Spleen (tissue), 11 donors: ENCODE results near the gene RASEF. TPM values are rescaled to one million over a fixed set of nuclear protein-coding genes. Genes with fewer than 3 reads are reported as not detected.

ENCODE experiments used
- DNase-seq: peaks from one replicate; pipeline ENCODE4 v3.0.0-alpha.2; 2020
- H3K27ac ChIP-seq, 8 donors: fragments of 200-600 bp; sonication (generic) in 7 of 8; 1 replicate in 4 of 8; 2 replicates in 4 of 8; pipeline versions ENCODE4 v1.5.0 to v1.8.0; 2016 to 2021; ENCODE audit warnings: inconsistent platforms in 4 of 8, mild to moderate bottlenecking in 4 of 8, moderate library complexity in 1 of 8
- H3K27me3 ChIP-seq, 7 donors: fragments of 200-600 bp; sonication (generic) in 6 of 7; replicated peaks in 1 of 7; 1 replicate in 4 of 7; 2 replicates in 3 of 7; pipeline versions ENCODE4 v1.5.0 to v1.8.0; 2016 to 2021; ENCODE audit warnings: inconsistent platforms in 3 of 7, mild to moderate bottlenecking in 1 of 7
- H3K36me3 ChIP-seq, 6 donors: fragments of 200-600 bp; sonication (generic) in 5 of 6; 1 replicate in 4 of 6; 2 replicates in 2 of 6; pipeline versions ENCODE4 v1.5.0 to v1.8.0; 2016 to 2021; ENCODE audit warnings: inconsistent platforms in 2 of 6
- H3K4me1 ChIP-seq, 6 donors: fragments of 200-600 bp; sonication (generic) in 5 of 6; 1 replicate in 3 of 6; 2 replicates in 3 of 6; pipeline versions ENCODE4 v1.5.0 to v1.8.0; 2016 to 2021; ENCODE audit warnings: inconsistent platforms in 3 of 6
- H3K4me3 ChIP-seq, 8 donors: fragments of 200-600 bp; sonication (generic) in 7 of 8; 1 replicate in 4 of 8; 2 replicates in 4 of 8; pipeline versions ENCODE4 v1.5.0 to v1.8.0; 2016 to 2021; ENCODE audit warnings: inconsistent platforms in 4 of 8, mild to moderate bottlenecking in 4 of 8, moderate library complexity in 2 of 8
- H3K9me3 ChIP-seq, 8 donors: fragments of 200-600 bp; sonication (generic) in 7 of 8; 1 replicate in 4 of 8; 2 replicates in 4 of 8; pipeline versions ENCODE4 v1.5.0 to v1.8.0; 2016 to 2021; ENCODE audit warnings: inconsistent platforms in 4 of 8
- POLR2A ChIP-seq, 3 donors: fragments of 450-650 bp; IDR thresholded peaks; one replicate each; pipeline ENCODE4 v1.5.1; 2017; ENCODE audit warnings: antibody characterized with exemption in 3 of 3, mild to moderate bottlenecking in 1 of 3
- POLR2AphosphoS5 ChIP-seq, 3 donors: sonication (generic); formaldehyde crosslinking; IDR thresholded peaks; one replicate each; pipeline ENCODE4 v1.5.1; 2017; ENCODE audit warnings: antibody characterized with exemption in 3 of 3
- whole genome bisulfite sequencing, 5 donors: extraction: QIAGEN DNeasy Blood & Tissue Kit in 3 of 5; methylation state at CpG; one replicate each; pipeline versions ENCODE4 v1.1.5 to v1.1.7; 2013 to 2018; 5-methylcytosine and 5-hydroxymethylcytosine counted together
- intact Hi-C: fragments of 100-400 bp; cut with DNase I; formaldehyde crosslinking; loops from one replicate; pipeline ENCODE4 v1.15.0; 2023; ENCODE audit warnings: low total_unique reads
- polyA plus RNA-seq, 3 donors: library from polyadenylated mRNA; stranded (reverse); fragments of 200-250 nt; gene quantifications; one replicate each; pipeline ENCODE4 v1.2.1, GENCODE V29; 2013
- total RNA-seq, 7 donors: library from RNA; depleted of rRNA in 3 of 7; stranded (reverse); fragments of >200 nt in 3 of 7; fragmentation: NEBNext Ultra II Directional in 4 of 7; extraction: Animal tissue kit (Norgen Biotek cat#: 25700) in 4 of 7; gene quantifications; one replicate each; pipeline versions ENCODE4 v1.1.0 to v1.2.1, GENCODE V29; 2016 to 2021
- TF ChIP-seq, protein P1 (sequence below), 11 experiments: fragments of 200-600 bp in 7 of 11; fragments of 450-650 bp in 4 of 11; sonication (generic) in 4 of 11; IDR thresholded peaks in 8 of 11; conservative IDR thresholded peaks in 3 of 11; 1 replicate in 7 of 11; 2 replicates in 4 of 11; pipeline versions ENCODE4 v1.4.0 to v1.8.0; 2016 to 2021; ENCODE audit warnings: antibody characterized with exemption in 11 of 11, inconsistent platforms in 4 of 11, mild to moderate bottlenecking in 1 of 11
- donor health status: healthy with polysubstance abuse.
- donor health status: DM: no; HTN: no; CAD: no; lungs with moderate emphysema.
- donor health status: DM: no; HTN: no; CAD: no.
- donor health status: Bipolar disorder and iron deficiency.
- donor health status: healthy.
- donor health status: DM: no; HTN: no; CAD: no.
- donor health status: DM: yes; HTN: yes; CAD: no.

The RASEF gene
- total and polyA plus RNA-seq, 10 donors = 0.04 to 0.72 (median 0.21) TPM

DNA sequence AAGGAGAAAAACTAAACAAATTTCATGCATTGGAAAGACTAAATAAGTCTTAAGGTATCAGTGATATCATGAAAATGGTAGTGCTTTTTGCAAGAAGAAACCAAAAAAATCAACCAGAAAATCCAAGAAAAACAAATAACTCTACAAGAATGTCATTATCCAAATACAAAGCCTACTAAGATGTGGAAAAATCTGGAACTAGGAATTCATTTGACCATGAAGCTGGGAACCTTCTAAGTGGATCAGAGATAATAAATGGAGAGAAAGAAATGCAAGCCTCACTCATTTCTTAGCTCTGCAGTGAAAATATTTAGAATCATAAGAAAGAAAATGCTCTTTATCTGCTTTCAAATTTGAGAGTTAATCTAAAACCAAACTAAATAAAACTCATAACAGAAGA, 51.3 kb downstream of the RASEF start:
- Histone ChIP-seq H3K4me1 (peaks cover 0 to 11% (median 0%) of the 10 kb centered on the region in 6 donors), H3K27me3 (peaks cover 0 to 21% (median 0%) of the 10 kb centered on the region in 7 donors), H3K36me3 (no peaks in the 10 kb centered on the region), H3K4me3 (no peak overlapping the region), H3K27ac (no peak overlapping the region), H3K9me3 (no peaks in the 10 kb centered on the region)
- TF ChIP-seq POLR2AphosphoS5 (IDR thresholded peaks at IDR 0.05) = no peak
- TF ChIP-seq, protein P1, sequence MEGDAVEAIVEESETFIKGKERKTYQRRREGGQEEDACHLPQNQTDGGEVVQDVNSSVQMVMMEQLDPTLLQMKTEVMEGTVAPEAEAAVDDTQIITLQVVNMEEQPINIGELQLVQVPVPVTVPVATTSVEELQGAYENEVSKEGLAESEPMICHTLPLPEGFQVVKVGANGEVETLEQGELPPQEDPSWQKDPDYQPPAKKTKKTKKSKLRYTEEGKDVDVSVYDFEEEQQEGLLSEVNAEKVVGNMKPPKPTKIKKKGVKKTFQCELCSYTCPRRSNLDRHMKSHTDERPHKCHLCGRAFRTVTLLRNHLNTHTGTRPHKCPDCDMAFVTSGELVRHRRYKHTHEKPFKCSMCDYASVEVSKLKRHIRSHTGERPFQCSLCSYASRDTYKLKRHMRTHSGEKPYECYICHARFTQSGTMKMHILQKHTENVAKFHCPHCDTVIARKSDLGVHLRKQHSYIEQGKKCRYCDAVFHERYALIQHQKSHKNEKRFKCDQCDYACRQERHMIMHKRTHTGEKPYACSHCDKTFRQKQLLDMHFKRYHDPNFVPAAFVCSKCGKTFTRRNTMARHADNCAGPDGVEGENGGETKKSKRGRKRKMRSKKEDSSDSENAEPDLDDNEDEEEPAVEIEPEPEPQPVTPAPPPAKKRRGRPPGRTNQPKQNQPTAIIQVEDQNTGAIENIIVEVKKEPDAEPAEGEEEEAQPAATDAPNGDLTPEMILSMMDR (IDR thresholded peaks at IDR 0.05 in 8 of 11, conservative IDR thresholded peaks at IDR 0.05 in 3 of 11) = no peak
- TF ChIP-seq POLR2A (IDR thresholded peaks at IDR 0.05) = no peak
- intact Hi-C loops = no loop called here
- DNase-seq = no peak

DNA sequence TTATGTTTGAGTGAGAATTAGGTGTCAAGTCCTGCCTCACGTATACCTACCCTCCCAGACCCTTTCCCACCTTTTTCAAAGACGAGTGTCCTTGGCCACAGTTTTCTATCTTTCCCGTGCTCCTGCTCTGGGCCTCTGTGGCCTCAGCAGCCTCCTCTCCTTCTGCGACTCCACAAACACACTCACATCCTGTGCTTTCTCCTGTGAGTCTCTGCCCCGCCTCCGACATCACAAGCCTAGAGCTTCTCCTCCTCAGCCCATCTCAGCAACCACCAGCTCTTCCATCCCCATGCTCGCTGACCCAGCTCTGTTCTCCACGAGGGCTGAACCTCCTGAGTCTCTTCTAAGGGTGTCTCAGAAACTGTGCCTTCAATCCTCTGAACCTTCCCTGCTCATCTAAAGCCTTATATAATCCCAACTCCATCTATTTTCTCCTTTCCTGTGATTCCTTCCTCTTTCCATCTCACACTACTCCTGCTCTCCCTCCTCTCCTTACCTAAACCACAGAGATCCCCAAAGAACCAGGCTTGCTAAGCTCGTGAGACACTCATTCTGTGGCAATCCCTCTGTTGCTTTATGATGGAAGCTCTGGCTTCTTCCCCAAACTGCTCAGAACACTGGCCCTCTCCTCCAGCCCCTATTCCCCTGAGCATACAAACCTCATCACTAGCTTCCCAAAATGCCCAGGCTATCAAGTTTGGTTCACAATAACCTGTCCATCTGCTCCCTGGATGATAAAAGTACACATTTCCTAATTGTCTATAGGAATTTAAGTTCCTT, 55.2 kb downstream of the RASEF start:
- Histone ChIP-seq H3K27ac (no peak overlapping the region), H3K9me3 (no peaks in the 10 kb centered on the region), H3K4me1 (peaks cover 0 to 11% (median 0%) of the 10 kb centered on the region in 6 donors), H3K27me3 (no peaks in the 10 kb centered on the region), H3K4me3 (no peak overlapping the region), H3K36me3 (no peaks in the 10 kb centered on the region)
- 83 to 90% (median 87%) methylated on average over 9 of the region's 9 CpGs for WGBS, 5 donors
- TF ChIP-seq POLR2AphosphoS5 (IDR thresholded peaks at IDR 0.05) = no peak
- TF ChIP-seq, protein P1 (IDR thresholded peaks at IDR 0.05 in 8 of 11, conservative IDR thresholded peaks at IDR 0.05 in 3 of 11) = no peak
- no peak for TF ChIP-seq POLR2A (IDR thresholded peaks at IDR 0.05)
- intact Hi-C loops = no loop called here
- DNase-seq = no peak

DNA sequence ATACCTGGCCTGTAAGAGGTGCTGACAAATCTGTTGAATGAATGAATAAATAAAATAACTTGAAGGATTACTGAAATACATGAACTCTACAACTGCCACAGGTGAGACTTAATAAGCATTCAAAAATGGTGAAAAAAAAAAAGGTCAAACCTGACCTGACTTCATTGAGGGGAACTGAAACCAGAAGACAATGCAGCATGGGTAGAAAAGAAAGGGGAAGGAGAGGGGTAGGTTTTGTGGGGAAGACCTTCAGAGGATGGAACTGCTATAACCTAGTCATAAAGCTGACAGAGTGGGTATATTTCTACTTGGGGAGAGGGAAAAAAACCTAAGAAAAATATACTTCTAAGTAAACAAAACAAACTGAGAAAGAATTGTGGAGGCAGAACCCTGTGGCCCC, 56.6 kb downstream of the RASEF start:
- TF ChIP-seq, protein P1 (IDR thresholded peaks at IDR 0.05 in 8 of 11, conservative IDR thresholded peaks at IDR 0.05 in 3 of 11) = no peak
- TF ChIP-seq POLR2A (IDR thresholded peaks at IDR 0.05) = no peak
- no peak for TF ChIP-seq POLR2AphosphoS5 (IDR thresholded peaks at IDR 0.05)
- H3K27ac ChIP-seq = no peak overlapping the region
- H3K36me3 ChIP-seq = no peaks in the 10 kb centered on the region
- intact Hi-C loops = no loop called here
- no peaks in the 10 kb centered on the region for H3K4me1 ChIP-seq
- H3K9me3 ChIP-seq = no peaks in the 10 kb centered on the region
- H3K27me3 ChIP-seq = no peaks in the 10 kb centered on the region
- H3K4me3 ChIP-seq = no peak overlapping the region
- DNase-seq = no peak

DNA sequence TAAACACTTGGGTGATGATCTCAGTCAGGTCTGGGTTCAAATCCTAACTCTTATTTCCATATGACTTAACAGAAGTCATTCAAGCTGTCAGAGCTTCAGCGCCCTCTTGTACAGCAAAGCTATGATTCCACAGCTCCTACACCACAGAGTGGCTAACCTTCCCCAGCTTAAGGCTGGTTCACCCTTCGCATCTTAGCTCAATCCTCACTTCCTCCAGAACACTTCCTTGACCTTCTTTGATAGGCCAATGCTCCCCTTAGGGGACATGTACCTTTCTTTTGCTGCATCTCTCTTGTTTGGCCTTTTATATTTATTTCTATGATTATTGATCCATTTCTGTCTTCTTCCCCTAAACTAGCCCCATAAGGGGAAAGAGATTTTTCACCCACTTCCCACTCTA, 57.0 kb downstream of the RASEF start:
- Histone ChIP-seq H3K36me3 (no peaks in the 10 kb centered on the region), H3K4me1 (no peaks in the 10 kb centered on the region), H3K27me3 (no peaks in the 10 kb centered on the region), H3K27ac (no peak overlapping the region), H3K9me3 (no peaks in the 10 kb centered on the region), H3K4me3 (no peak overlapping the region)
- intact Hi-C loops = no loop called here
- WGBS, 5 donors = 86 to 89% (median 87%) methylated on average over 2 of the region's 2 CpGs
- TF ChIP-seq, protein P1 (IDR thresholded peaks at IDR 0.05 in 8 of 11, conservative IDR thresholded peaks at IDR 0.05 in 3 of 11) = no peak
- TF ChIP-seq POLR2AphosphoS5 (IDR thresholded peaks at IDR 0.05) (no peak), POLR2A (IDR thresholded peaks at IDR 0.05) (no peak)
- DNase-seq = no peak
